ENCODE data around the gene SEZ6L2.
"Not testable (repeated sequence)": the region's sequence is repeated elsewhere in the genome, so short reads cannot be mapped to it uniquely, and the experiment has no call there.

Gene SEZ6L2

GRCh38 chr16:29899516-29900101 is at the start of gene SEZ6L2:
Gene SEZ6L2 (minus strand): TSS chr16:29899550. CDS start chr16:29899019, 531 bp downstream.
- DNase-seq (ENCODE audit: low spot score) = peak; percentile 28

DNA sequence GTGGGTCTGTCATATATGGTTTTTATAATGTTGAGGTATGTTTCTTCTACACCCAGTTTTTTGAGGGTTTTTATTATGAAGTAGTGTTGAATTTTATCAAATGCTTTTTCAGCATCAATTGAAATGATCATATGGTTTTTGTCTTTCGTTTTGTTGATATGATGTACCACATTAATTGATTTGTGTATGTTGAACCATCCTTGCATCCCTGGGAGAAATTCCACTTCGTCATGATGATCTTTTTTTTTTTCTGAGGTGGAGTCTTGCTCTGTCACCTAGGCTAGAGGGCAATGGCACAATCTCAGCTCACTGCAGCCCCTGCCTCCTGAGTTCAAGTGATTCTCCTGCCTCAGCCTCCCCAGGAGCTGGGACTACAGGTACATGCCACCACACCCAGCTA is 48.5 kb upstream of the SEZ6L2 start:
- no peak for DNase-seq (ENCODE audit: low spot score)

DNA sequence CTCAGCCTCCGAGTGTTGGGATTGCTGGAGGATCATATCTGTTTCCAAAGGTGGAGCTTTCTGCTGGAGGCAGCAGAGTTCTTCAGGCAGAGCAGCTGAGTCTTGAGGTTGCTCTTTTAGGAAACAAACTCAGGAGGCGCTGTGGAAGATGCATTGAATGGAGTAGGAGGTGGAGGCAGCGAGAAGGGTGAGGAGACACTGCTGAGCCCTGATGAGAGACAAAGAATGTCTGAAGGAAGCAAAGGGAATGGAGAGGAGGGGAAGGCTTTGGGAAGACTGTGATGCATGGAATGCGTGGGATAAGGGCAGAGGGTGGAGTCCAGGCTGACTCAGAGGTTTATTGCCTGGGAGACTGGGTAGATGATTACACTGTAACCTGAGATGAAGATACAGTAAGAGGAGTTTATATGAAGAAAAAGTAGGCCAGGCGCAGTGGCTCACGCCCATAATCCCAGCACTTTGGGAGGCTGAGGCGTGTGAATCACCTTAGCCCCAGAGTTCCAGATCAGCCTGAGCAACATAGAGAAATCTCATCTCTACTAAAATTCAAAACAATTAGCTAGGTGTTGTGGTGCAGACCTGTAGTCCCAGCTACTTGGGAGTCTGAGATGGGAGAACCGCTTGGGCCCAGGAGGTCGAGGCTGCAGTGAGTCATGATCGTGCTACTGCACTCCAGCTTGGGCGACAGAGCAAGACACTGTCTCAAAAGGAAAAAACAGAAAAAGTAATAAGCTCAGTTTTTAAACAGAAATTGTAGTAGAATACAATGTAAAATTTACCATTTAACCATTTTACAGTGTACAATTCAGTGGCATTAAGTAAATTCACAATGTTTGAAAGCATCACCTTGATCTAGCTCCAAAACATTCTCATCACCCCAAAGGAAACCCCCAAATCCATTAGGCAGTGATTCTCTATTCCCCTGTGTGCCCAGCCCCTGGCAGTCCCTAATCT is 44.8 kb upstream of the SEZ6L2 start:
- peak; percentile 14 for DNase-seq (ENCODE audit: low spot score)

DNA sequence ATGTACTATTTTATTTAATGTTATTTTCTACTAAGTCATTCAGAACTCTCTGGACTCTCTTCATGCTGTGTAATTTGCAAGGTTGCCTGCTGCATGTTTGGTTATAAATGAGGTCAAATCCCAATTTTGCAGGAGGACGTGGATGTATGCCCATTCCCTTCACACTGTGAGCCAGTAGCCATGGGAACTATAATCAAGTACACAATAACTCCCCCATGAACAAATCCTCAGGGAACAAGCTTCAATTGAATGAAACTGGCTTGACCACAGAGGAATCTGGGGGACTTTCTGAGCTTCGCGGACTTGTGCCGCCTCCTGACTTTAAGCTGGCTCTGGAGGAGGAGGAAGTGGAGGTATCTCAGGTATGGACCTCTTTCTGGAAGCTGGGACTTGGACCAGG is 41.3 kb upstream of the SEZ6L2 start:
- DNase-seq (ENCODE audit: low spot score) = no peak

DNA sequence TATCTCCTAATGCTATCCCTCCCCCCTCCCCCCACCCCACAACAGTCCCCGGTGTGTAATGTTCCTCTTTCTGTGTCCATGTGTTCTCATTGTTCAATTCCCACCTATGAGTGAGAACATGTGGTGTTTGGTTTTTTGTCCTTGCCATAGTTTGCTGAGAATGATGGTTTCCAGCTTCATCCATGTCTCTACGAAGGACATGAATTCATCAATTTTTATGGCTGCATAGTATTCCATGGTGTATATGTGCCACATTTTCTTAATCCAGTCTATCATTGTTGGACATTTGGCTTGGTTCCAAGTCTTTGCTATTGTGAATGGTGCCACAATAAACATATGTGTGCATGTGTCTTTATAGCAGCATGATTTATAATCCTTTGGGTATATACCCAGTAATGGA is 32.4 kb upstream of the SEZ6L2 start:
- DNase-seq (ENCODE audit: low spot score) = not testable (repeated sequence)

DNA sequence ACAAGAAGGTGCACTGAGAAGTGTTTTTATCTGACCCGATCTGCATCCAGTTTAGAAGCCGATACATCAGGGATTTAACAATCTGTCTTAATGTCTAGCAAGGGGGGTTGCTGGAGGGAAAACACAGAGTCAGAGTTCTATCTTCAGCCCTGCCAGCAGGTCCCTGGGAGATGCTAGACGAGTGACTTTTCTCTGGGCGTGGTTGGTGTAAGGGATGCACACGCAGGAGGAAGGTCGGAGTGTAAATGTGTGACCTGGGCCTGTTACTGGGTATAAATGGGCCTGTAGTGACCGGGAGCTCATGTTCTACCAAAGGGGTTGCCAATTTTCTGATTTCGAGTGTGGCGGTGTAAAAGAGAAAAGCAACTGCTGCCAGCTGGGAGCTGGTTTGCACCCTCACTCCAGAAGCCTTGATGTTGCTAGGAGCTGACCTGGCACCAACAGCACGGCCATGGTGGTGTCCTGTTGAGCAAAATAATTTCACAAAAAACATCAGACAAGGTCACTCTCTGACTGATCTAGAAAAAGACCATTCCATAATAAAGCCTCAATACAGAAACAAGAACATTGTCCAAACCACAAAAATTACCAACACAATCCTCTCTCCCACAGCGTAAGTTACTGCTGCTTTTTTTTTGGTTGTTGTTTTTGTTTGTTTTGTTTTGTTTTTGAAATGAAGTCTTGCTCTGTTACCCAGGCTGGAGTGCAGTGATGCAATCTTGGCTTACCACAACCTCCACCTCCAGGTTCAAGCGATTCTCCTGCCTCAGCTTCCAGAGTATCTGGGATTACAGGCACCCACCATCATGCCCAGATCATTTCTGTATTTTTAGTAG is 27.9 kb upstream of the SEZ6L2 start:
- DNase-seq (ENCODE audit: low spot score) = no peak

DNA sequence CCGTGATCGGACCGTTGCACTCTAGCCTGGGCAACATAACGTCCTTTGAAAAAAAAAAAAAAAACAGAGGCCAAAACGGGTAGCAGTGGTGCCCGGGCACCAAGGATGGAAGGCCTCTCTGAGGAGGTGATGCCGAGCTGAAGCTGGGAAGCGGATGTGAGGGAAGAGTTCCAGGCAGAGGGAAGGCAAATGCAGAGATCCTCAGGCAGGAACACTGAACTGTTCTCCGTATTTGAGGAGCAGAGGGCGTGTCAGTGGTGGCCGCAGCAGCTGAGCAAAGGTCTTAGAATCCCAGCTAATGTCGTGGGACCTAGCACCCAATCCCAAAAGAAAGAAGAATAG is 27.3 kb upstream of the SEZ6L2 start:
- peak; percentile 14 for DNase-seq (ENCODE audit: low spot score)

DNA sequence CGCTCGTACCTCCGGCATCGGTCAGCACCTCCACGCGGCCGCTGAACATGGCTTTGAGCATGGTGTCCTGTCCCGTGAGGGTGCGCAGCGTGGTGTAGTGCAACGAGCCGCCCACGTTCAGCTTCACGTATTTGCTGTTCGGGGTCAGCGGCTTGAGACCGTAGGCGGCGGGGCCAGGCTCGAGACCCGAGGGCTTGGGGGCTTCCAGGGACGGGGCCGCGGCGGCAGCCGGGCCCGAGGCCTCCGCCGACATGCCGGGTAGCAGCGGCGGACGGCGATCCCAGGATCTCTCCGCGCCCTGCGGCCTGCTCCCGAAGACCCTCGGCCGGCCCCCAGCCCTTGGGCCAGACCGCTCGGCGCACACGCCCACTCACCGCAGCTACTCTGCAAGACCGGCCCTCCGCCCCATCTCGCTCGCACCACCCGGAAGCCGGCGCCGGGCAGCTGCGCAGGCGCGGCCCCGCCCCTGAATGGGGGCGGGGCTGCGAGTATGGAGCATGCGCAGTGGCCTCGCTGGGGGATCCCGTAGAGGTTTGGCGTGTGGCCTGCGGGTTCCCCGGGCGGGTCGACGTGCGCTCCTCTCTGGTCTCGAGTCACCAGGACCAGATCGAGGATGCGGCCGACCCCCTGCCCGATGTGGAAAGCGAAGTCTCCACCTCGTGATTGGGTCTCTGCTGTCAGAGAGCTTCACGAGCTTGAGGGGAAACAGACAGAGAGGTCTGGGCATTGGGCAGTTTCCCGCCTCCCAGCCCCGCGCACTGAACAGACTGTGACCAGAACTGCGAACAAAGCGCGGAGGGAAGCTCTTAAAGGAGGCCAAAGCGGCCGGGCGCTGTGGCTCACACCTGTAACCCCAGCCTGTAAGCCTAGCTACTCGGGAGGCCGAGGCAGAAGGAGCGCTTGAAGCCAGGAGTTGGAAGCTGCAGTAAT is 26.7 kb upstream of the SEZ6L2 start, which contains the start of gene KCTD13:
TSS of gene KCTD13 (minus strand) at position 446 of the 930 bp plus-strand sequence. CDS start at position 253, 193 bp downstream.
- DNase-seq (ENCODE audit: low spot score) = peak; percentile 79

DNA sequence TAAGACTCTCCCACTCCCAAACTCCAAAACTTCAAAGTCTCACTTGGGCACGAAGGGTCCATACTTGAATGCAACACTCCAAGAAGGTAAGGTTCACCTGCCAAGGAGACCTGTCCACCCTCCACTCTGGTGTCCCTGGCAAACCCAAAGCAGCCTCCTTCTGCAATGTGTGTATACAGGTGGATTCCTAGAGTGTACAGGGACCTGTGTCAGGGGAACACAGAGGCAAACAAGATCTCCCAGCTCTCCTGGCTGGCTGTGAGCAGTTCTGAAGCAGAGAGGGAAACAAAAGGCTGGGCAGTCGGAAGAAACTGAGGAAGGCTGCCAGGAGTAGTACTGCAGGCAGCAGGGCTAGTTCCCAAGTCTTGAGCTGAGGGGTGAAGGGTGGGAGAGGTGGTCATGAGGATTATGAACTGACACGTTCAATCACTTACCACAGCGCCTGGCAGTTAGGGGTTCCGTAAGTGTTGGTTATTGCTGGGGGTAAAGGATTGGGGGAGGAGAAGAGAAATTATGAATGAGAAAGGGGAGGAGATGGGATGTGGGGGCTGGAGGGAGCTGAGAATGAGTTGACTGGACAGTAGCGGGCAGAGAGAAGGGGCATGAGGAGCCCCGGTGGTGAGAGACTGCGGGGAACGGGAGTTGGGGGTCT is 25.9 kb upstream of the SEZ6L2 start:
- DNase-seq (ENCODE audit: low spot score) = no peak

DNA sequence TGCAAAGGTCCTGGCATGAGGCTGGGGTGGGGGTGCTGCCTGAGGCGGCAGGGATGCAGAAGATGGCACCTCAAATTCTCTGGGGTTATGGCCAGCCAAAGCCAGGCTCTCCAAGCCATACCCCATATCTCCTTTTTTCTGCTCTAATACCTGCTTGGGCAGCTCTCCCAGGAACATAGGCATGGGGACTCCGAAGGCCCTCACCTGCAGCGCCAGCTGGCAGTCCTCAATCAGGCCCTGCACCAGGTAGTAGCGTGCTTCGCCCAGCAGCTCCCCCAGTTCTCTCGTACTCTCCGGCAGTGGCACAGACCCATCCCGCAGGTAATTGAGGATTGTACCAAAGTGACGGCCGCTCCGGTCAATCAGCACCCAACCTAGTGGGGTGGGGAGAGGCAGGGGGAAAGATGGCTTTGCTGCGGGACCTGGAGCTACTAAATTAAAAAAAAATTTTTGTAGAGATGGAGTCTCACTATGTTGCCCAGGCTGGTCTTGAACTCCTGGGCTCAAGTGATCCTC is 23.7 kb upstream of the SEZ6L2 start:
- no peak for DNase-seq (ENCODE audit: low spot score)

DNA sequence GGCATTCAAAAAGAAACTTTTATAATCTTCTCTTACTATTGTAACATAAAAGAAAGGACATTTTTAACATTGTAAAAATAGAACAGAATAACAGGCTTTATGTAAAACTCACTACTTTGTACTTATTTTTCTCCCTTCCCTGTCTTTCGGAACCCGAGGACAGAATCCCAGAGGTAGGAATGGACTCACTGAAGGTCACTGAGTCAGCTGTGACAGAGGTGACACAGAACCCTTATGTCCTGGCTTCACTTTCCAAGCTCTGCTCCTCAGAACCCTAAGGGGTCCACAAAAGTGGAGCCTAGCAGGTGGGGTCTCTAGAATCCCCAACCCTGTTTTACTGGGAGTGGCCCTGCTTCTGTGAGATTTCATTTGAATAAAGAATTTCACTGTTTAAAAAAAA is 23.0 kb upstream of the SEZ6L2 start:
- no peak for DNase-seq (ENCODE audit: low spot score)

GRCh38 chr16:29921034-29921385 is 21.7 kb upstream of the SEZ6L2 start:
- no peak for DNase-seq (ENCODE audit: low spot score)

- DNase-seq (ENCODE audit: low spot score) = no peak
Measured at GRCh38 chr16:29920288-29921033, 21.1 kb upstream of the SEZ6L2 start.

DNA sequence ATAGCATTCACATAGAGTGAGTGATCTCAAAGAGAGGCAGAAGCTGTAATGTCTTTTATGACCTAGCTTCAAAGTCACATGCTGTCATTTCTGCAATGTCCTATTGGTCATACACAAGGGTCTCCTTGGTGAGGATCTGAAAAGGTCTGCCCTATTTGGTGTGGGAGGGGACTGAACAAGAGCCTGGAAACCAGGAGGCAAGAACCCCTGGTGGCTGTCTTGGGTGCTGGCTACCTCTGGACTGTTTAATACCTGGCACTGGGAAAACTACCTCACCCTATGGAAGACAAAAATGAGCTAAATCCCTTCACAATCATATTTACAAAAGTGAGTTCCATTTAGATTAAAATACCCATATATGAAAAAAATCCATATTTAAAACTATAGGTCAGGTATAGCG is 17.6 kb upstream of the SEZ6L2 start:
- no peak for DNase-seq (ENCODE audit: low spot score)

GRCh38 chr16:29915590-29916247 is 16.4 kb upstream of the SEZ6L2 start:
- peak; percentile 13 for DNase-seq (ENCODE audit: low spot score)

- DNase-seq (ENCODE audit: low spot score) = no peak
Measured at GRCh38 chr16:29913514-29913913, 14.2 kb upstream of the SEZ6L2 start.

DNA sequence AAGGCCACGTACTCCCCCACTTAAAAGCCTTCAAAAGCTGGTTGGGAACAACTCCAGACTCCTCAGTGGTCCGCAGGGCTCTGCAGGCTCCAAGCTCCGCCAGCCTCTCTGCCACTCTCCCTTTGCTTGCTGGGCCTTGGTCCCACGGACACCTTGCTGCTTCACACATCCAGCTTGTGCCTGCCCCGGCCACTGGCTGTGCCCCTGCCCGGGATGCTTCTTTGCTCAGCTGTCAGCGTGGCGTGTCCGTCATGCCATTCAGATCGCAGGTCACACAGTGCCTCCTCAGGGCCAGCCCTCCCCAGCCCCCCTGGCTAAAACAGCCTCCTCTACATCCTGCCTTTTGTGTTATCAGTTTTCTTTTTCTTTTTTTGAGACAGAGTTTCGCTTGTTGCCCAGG is 12.7 kb upstream of the SEZ6L2 start:
- DNase-seq (ENCODE audit: low spot score) = no peak

GRCh38 chr16:29911676-29912010 is 12.3 kb upstream of the SEZ6L2 start:
- no peak for DNase-seq (ENCODE audit: low spot score)

- no peak for DNase-seq (ENCODE audit: low spot score)
Measured at GRCh38 chr16:29910819-29911675, 11.7 kb upstream of the SEZ6L2 start.

Measured in kidney capillary endothelial cell (primary cell).